Liver (tissue), 9 donors: ENCODE data around the gene EIF4G3. TPM values are rescaled to one million over a fixed set of nuclear protein-coding genes. Genes with fewer than 3 reads are reported as not detected.

ENCODE experiments used
- DNase-seq: peaks from one replicate; pipeline ENCODE4 v3.0.0-alpha.2; 2017; ENCODE audit warnings: low spot score
- H3K27ac ChIP-seq, 2 donors: one replicate each; pipeline ENCODE4 v1.7.0; 2013; ENCODE audit warnings: inconsistent platforms in 2 of 2, low read length in 2 of 2, control low read depth in 1 of 2, low read depth in 1 of 2, mild to moderate bottlenecking in 1 of 2
- H3K27me3 ChIP-seq, 4 donors: one replicate each; pipeline versions ENCODE4 v1.6.1 to v1.7.0; 2013; ENCODE audit warnings: low read length in 3 of 4, inconsistent platforms in 1 of 4, mild to moderate bottlenecking in 1 of 4, moderate library complexity in 1 of 4; ENCODE audit not compliant: control insufficient read depth in 4 of 4, insufficient read depth in 4 of 4
- H3K36me3 ChIP-seq, 4 donors: one replicate each; pipeline versions ENCODE4 v1.6.1 to v1.7.0; 2013; ENCODE audit warnings: low read length in 3 of 4, mild to moderate bottlenecking in 3 of 4, low read depth in 1 of 4, moderate library complexity in 1 of 4; ENCODE audit not compliant: control insufficient read depth in 4 of 4, insufficient read depth in 3 of 4
- H3K4me1 ChIP-seq, 4 donors: one replicate each; pipeline versions ENCODE4 v1.6.1 to v1.7.0; 2013; ENCODE audit warnings: low read length in 3 of 4, mild to moderate bottlenecking in 3 of 4, moderate library complexity in 1 of 4; ENCODE audit not compliant: control insufficient read depth in 4 of 4, insufficient read depth in 4 of 4
- H3K4me3 ChIP-seq, 3 donors: one replicate each; pipeline versions ENCODE4 v1.6.1 to v1.7.0; 2013; ENCODE audit warnings: low read length in 3 of 3, control low read depth in 1 of 3, low read depth in 1 of 3, mild to moderate bottlenecking in 1 of 3
- H3K9ac ChIP-seq, 2 donors: one replicate each; pipeline ENCODE4 v1.7.0; 2013; ENCODE audit warnings: low read length in 2 of 2, mild to moderate bottlenecking in 2 of 2, moderate library complexity in 2 of 2, control low read depth in 1 of 2, low read depth in 1 of 2
- H3K9me3 ChIP-seq, 4 donors: one replicate each; pipeline versions ENCODE4 v1.6.1 to v1.7.0; 2013; ENCODE audit warnings: low read length in 3 of 4; ENCODE audit not compliant: control insufficient read depth in 4 of 4
- EGR1 ChIP-seq, 2 donors: IDR thresholded peaks; 2 replicates each; pipeline ENCODE4 v1.6.1; 2016 to 2018; ENCODE audit warnings: antibody characterized with exemption in 2 of 2, low read depth in 2 of 2
- FOXA1 ChIP-seq: IDR thresholded peaks from 2 replicates; pipeline ENCODE4 v1.6.1; 2016; ENCODE audit warnings: antibody characterized with exemption
- FOXA2 ChIP-seq: IDR thresholded peaks from 2 replicates; pipeline ENCODE4 v1.6.1; 2016; ENCODE audit warnings: antibody characterized with exemption
- GABPA ChIP-seq, 2 donors: IDR thresholded peaks in 1 of 2; conservative IDR thresholded peaks in 1 of 2; 2 replicates each; pipeline ENCODE4 v1.6.1; 2016; ENCODE audit warnings: antibody characterized with exemption in 2 of 2, mild to moderate bottlenecking in 1 of 2, moderate library complexity in 1 of 2
- HNF4A ChIP-seq, 2 donors: conservative IDR thresholded peaks; 2 replicates each; pipeline ENCODE4 v1.6.1; 2016; ENCODE audit warnings: antibody characterized with exemption in 2 of 2, mild to moderate bottlenecking in 2 of 2
- JUND ChIP-seq, 2 donors: IDR thresholded peaks; 2 replicates each; pipeline ENCODE4 v1.6.1; 2016; ENCODE audit warnings: antibody characterized with exemption in 2 of 2
- NR2F2 ChIP-seq: IDR thresholded peaks from 2 replicates; pipeline ENCODE4 v1.6.1; 2016; ENCODE audit warnings: antibody characterized with exemption
- RAD21 ChIP-seq, 2 donors: IDR thresholded peaks; 2 replicates each; pipeline ENCODE4 v1.6.1; 2016; ENCODE audit warnings: antibody characterized with exemption in 2 of 2, mild to moderate bottlenecking in 2 of 2
- TAF1 ChIP-seq: conservative IDR thresholded peaks from 2 replicates; pipeline ENCODE4 v1.6.1; 2016; ENCODE audit warnings: antibody characterized with exemption, mild to moderate bottlenecking
- WGBS: extraction: QIAGEN DNeasy Blood & Tissue Kit; methylation state at CpG from one replicate; pipeline ENCODE4 v1.1.7; 2013; 5-methylcytosine and 5-hydroxymethylcytosine counted together
- polyA plus RNA-seq, 2 donors: library from polyadenylated mRNA; stranded (reverse) in 1 of 2; unstranded in 1 of 2; fragments of 200-250 nt in 1 of 2; fragments of >200 nt in 1 of 2; fragmentation: Nextera tagmentation in 1 of 2; extraction: Ambion mirVana in 1 of 2; gene quantifications; one replicate each; pipeline versions ENCODE4 v1.2.1 to v1.2.3, GENCODE V29; 2013 to 2015
- total RNA-seq, 2 donors: library from RNA; depleted of rRNA; stranded (reverse); fragments of >200 nt; gene quantifications; one replicate each; pipeline ENCODE4 v1.2.3, GENCODE V29; 2014
- TF ChIP-seq, protein P1 (sequence below): fragments of 150-350 bp; IDR thresholded peaks from 2 replicates; pipeline ENCODE4 v1.5.1; 2017; ENCODE audit warnings: improper control_type of control experiment, low read depth, low read length; ENCODE audit not compliant: missing input control
- TF ChIP-seq, protein P2 (sequence below): IDR thresholded peaks from 2 replicates; pipeline ENCODE4 v1.6.1; 2016; ENCODE audit warnings: antibody characterized with exemption, mild to moderate bottlenecking
- TF ChIP-seq, protein P3 (sequence below): IDR thresholded peaks from 2 replicates; pipeline ENCODE4 v1.6.1; 2016; ENCODE audit warnings: antibody characterized with exemption
- donor health status: healthy.
- donor health status: healthy.
- donor health status: healthy.
- donor health status: healthy.
- donor health status: healthy.

EIF4G3 gene
- total and polyA plus RNA-seq, 4 donors: 7.6 to 22.8 (median 11.7) TPM

DNA sequence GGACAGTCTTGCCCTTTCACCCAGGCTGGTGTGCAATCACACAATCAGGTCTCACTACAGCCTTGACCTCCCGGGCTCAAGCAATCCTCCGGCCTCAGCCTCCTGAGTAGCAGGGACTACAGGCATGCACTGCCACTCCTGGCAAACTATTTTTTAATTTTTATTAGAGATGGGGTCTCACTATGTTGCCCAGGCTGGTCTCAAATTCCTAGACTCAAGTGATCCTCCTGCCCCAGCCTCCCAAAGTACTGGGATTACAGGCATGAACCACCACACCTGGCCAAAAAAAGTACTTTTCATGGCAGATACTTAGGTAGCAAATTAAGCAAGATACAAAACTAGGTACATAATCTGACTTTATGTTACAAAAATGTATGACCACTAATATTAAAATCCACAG lies 8.3 kb downstream of the EIF4G3 start:
- DNase-seq: no peak
- Histone ChIP-seq H3K36me3 (peaks cover 0 to 4% (median 0%) of the 10 kb centered on the region in 4 donors), H3K9ac (no peak overlapping the region), H3K9me3 (no peaks in the 10 kb centered on the region), H3K4me3 (no peak overlapping the region), H3K27ac (no peak overlapping the region), H3K4me1 (peaks cover 0 to 8% (median 4%) of the 10 kb centered on the region in 4 donors), H3K27me3 (no peaks in the 10 kb centered on the region)
- TF ChIP-seq TAF1 (no peak), JUND (IDR thresholded peaks at IDR 0.05) (no peak), FOXA1 (no peak), EGR1 (IDR thresholded peaks at IDR 0.05; ENCODE audit: low read depth in 2 of 2) (no peak), FOXA2 (no peak), GABPA (IDR thresholded peaks at IDR 0.05 in 1 of 2, conservative IDR thresholded peaks at IDR 0.05 in 1 of 2) (no peak), RAD21 (IDR thresholded peaks at IDR 0.05) (no peak), NR2F2 (no peak)
- TF ChIP-seq, protein P1, sequence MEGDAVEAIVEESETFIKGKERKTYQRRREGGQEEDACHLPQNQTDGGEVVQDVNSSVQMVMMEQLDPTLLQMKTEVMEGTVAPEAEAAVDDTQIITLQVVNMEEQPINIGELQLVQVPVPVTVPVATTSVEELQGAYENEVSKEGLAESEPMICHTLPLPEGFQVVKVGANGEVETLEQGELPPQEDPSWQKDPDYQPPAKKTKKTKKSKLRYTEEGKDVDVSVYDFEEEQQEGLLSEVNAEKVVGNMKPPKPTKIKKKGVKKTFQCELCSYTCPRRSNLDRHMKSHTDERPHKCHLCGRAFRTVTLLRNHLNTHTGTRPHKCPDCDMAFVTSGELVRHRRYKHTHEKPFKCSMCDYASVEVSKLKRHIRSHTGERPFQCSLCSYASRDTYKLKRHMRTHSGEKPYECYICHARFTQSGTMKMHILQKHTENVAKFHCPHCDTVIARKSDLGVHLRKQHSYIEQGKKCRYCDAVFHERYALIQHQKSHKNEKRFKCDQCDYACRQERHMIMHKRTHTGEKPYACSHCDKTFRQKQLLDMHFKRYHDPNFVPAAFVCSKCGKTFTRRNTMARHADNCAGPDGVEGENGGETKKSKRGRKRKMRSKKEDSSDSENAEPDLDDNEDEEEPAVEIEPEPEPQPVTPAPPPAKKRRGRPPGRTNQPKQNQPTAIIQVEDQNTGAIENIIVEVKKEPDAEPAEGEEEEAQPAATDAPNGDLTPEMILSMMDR: no peak
- TF ChIP-seq, protein P2, sequence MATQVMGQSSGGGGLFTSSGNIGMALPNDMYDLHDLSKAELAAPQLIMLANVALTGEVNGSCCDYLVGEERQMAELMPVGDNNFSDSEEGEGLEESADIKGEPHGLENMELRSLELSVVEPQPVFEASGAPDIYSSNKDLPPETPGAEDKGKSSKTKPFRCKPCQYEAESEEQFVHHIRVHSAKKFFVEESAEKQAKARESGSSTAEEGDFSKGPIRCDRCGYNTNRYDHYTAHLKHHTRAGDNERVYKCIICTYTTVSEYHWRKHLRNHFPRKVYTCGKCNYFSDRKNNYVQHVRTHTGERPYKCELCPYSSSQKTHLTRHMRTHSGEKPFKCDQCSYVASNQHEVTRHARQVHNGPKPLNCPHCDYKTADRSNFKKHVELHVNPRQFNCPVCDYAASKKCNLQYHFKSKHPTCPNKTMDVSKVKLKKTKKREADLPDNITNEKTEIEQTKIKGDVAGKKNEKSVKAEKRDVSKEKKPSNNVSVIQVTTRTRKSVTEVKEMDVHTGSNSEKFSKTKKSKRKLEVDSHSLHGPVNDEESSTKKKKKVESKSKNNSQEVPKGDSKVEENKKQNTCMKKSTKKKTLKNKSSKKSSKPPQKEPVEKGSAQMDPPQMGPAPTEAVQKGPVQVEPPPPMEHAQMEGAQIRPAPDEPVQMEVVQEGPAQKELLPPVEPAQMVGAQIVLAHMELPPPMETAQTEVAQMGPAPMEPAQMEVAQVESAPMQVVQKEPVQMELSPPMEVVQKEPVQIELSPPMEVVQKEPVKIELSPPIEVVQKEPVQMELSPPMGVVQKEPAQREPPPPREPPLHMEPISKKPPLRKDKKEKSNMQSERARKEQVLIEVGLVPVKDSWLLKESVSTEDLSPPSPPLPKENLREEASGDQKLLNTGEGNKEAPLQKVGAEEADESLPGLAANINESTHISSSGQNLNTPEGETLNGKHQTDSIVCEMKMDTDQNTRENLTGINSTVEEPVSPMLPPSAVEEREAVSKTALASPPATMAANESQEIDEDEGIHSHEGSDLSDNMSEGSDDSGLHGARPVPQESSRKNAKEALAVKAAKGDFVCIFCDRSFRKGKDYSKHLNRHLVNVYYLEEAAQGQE: no peak
- TF ChIP-seq, protein P3, sequence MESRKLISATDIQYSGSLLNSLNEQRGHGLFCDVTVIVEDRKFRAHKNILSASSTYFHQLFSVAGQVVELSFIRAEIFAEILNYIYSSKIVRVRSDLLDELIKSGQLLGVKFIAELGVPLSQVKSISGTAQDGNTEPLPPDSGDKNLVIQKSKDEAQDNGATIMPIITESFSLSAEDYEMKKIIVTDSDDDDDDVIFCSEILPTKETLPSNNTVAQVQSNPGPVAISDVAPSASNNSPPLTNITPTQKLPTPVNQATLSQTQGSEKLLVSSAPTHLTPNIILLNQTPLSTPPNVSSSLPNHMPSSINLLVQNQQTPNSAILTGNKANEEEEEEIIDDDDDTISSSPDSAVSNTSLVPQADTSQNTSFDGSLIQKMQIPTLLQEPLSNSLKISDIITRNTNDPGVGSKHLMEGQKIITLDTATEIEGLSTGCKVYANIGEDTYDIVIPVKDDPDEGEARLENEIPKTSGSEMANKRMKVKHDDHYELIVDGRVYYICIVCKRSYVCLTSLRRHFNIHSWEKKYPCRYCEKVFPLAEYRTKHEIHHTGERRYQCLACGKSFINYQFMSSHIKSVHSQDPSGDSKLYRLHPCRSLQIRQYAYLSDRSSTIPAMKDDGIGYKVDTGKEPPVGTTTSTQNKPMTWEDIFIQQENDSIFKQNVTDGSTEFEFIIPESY: no peak
- WGBS: 97% methylated on average over 2 of the region's 2 CpGs

DNA sequence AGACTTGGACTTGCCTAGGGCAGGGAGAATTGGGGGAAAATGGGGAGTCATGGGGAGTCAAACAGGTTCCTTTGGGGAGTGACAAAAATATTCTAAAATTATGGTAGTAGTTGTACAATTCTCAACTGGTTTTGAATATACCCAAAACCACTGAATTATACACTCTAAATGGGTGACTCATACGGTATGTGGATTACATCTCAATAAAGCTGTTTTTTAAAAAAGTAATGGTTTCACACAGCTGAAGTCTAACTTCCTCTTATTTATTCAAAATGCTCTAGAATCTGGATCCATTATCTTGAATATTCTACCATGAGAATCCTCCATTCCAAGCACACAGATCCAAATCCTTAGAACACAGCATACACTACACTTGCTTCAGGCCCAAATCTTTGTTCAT lies 11.1 kb downstream of the EIF4G3 start:
- peaks cover 0 to 3% (median 0%) of the 10 kb centered on the region in 4 donors for H3K36me3 ChIP-seq
- no peak overlapping the region for H3K27ac ChIP-seq
- DNase-seq: no peak
- H3K9me3 ChIP-seq: no peaks in the 10 kb centered on the region
- H3K4me1 ChIP-seq: peaks cover 3 to 19% (median 7%) of the 10 kb centered on the region in 4 donors
- H3K9ac ChIP-seq: no peak overlapping the region
- no peaks in the 10 kb centered on the region for H3K27me3 ChIP-seq
- no peak overlapping the region for H3K4me3 ChIP-seq
- WGBS: 88% methylated on average over 1 of the region's 1 CpG
- TF ChIP-seq RAD21 (IDR thresholded peaks at IDR 0.05): no peak
- no peak for TF ChIP-seq FOXA1
- TF ChIP-seq HNF4A (conservative IDR thresholded peaks at IDR 0.05): no peak
- no peak for TF ChIP-seq NR2F2
- no peak for TF ChIP-seq GABPA (IDR thresholded peaks at IDR 0.05 in 1 of 2, conservative IDR thresholded peaks at IDR 0.05 in 1 of 2)
- TF ChIP-seq EGR1 (IDR thresholded peaks at IDR 0.05; ENCODE audit: low read depth in 2 of 2): no peak
- TF ChIP-seq, protein P2: no peak
- no peak for TF ChIP-seq FOXA2
